Mucosa of descending colon (tissue), 3 donors: ENCODE data around the gene ERV3-1. TPM values are rescaled to one million over a fixed set of nuclear protein-coding genes. Genes with fewer than 3 reads are reported as not detected.
"Not testable (repeated sequence)": the region's sequence is repeated elsewhere in the genome, so short reads cannot be mapped to it uniquely, and the experiment has no call there.

Experiments used
- ATAC-seq: fragments of 200-7000 bp; cut with Tn5 transposase; one replicate; pipeline ENCODE4 v1.9.1; 2020; ENCODE audit warnings: mild to moderate bottlenecking, moderate library complexity
- DNase-seq, 3 donors: peaks; one replicate each; pipeline ENCODE4 v3.0.0-alpha.2; 2020
- H3K36me3 ChIP-seq: fragments of 200-600 bp; one replicate; pipeline ENCODE4 v1.8.0; 2021; ENCODE audit warnings: low read depth, mild to moderate bottlenecking
- H3K4me1 ChIP-seq: fragments of 200-600 bp; one replicate; pipeline ENCODE4 v1.8.0; 2021; ENCODE audit warnings: low read depth, mild to moderate bottlenecking
- H3K4me3 ChIP-seq: fragments of 200-600 bp; one replicate; pipeline ENCODE4 v1.8.0; 2021; ENCODE audit warnings: mild to moderate bottlenecking
- H3K9me3 ChIP-seq: fragments of 200-600 bp; one replicate; pipeline ENCODE4 v1.8.0; 2021; ENCODE audit warnings: mild to moderate bottlenecking
- CTCF ChIP-seq: fragments of 200-600 bp; IDR thresholded peaks from one replicate; pipeline ENCODE4 v1.8.0; 2022; ENCODE audit warnings: antibody characterized with exemption, mild to moderate bottlenecking
- intact Hi-C, 2 donors: fragments of 100-400 bp; cut with DNase I in 1 of 2; cut with micrococcal nuclease in 1 of 2; formaldehyde crosslinking; loops; one replicate each; pipeline versions ENCODE4 v1.11.0 to v1.11.1; 2022; cut with DNase I, micrococcal nuclease
- total RNA-seq, 3 donors: library from RNA; stranded (reverse); fragmentation: NEBNext Ultra II Directional in 2 of 3; extraction: Animal tissue kit (Norgen Biotek cat#: 25700) in 2 of 3; gene quantifications; one replicate each; pipeline versions ENCODE4 v1.2.1 to v1.2.4, GENCODE V29; 2021 to 2023
- donor health status: DM: no; HTN: no; CAD: no; lungs with moderate emphysema.
- donor health status: DM: no; HTN: no; CAD: no.
- donor health status: DM: no; HTN: yes; CAD: no.

Gene ERV3-1
- total RNA-seq, 3 donors from 2014 or later: 6.8 to 13.5 (median 9.0) TPM

GRCh38 chr7:65037740-65038688 lies 31.5 kb upstream of the ERV3-1 start:
- ATAC-seq: peak; percentile 96
- DNase-seq: peak; percentile 91 to 96 (median 96)
- Histone ChIP-seq H3K4me1 (peaks cover 8% of the 10 kb centered on the region), H3K4me3 (peak overlapping the region; percentile 70), H3K9me3 (no peaks in the 10 kb centered on the region), H3K36me3 (no peaks in the 10 kb centered on the region)
- intact Hi-C loops: no loop called here
- no peak for TF ChIP-seq CTCF

- DNase-seq, H3K36me3 ChIP-seq, intact Hi-C loops, ATAC-seq, H3K4me1 ChIP-seq, H3K9me3 ChIP-seq, H3K4me3 ChIP-seq: not testable (repeated sequence)
Measured at GRCh38 chr7:65036526-65036925, 30.0 kb upstream of the ERV3-1 start.

GRCh38 chr7:65035469-65035868 lies 29.0 kb upstream of the ERV3-1 start:
- intact Hi-C loops, H3K4me3 ChIP-seq, H3K36me3 ChIP-seq, ATAC-seq, H3K4me1 ChIP-seq, DNase-seq, H3K9me3 ChIP-seq: not testable (repeated sequence)

- intact Hi-C loops: not testable (repeated sequence)
Measured at GRCh38 chr7:65034120-65034782, 27.8 kb upstream of the ERV3-1 start.

GRCh38 chr7:65033391-65033790 lies 26.9 kb upstream of the ERV3-1 start:
- DNase-seq, ATAC-seq, H3K4me3 ChIP-seq, H3K4me1 ChIP-seq, intact Hi-C loops, H3K9me3 ChIP-seq, H3K36me3 ChIP-seq: not testable (repeated sequence)

More at GRCh38 chr7:65034120-65034782, 27.8 kb upstream of the ERV3-1 start:
- not testable (repeated sequence) for H3K4me3 ChIP-seq, H3K9me3 ChIP-seq, H3K4me1 ChIP-seq, H3K36me3 ChIP-seq, DNase-seq, ATAC-seq

- H3K4me1 ChIP-seq, H3K9me3 ChIP-seq, DNase-seq, H3K4me3 ChIP-seq, intact Hi-C loops, ATAC-seq, H3K36me3 ChIP-seq: not testable (repeated sequence)
Measured at GRCh38 chr7:65025023-65025422, 18.5 kb upstream of the ERV3-1 start.

- H3K4me3 ChIP-seq, H3K4me1 ChIP-seq, H3K9me3 ChIP-seq, ATAC-seq, intact Hi-C loops, H3K36me3 ChIP-seq, DNase-seq: not testable (repeated sequence)
Measured at GRCh38 chr7:65020978-65021377, 14.5 kb upstream of the ERV3-1 start.

GRCh38 chr7:65009881-65010280 lies 3.4 kb upstream of the ERV3-1 start:
- DNase-seq, H3K36me3 ChIP-seq, ATAC-seq, H3K4me3 ChIP-seq, H3K9me3 ChIP-seq, intact Hi-C loops: not testable (repeated sequence)
- H3K4me1 ChIP-seq: peaks cover 11% of the 10 kb centered on the region

- DNase-seq, intact Hi-C loops, ATAC-seq, H3K4me3 ChIP-seq, H3K9me3 ChIP-seq, H3K36me3 ChIP-seq: not testable (repeated sequence)
- H3K4me1 ChIP-seq: peaks cover 13% of the 10 kb centered on the region
Measured at GRCh38 chr7:65009394-65009793, 2.9 kb upstream of the ERV3-1 start.

- peaks cover 13% of the 10 kb centered on the region for H3K4me1 ChIP-seq
- ATAC-seq, DNase-seq, H3K9me3 ChIP-seq, intact Hi-C loops, H3K4me3 ChIP-seq, H3K36me3 ChIP-seq: not testable (repeated sequence)
Measured at GRCh38 chr7:65007036-65007435, 549 bp upstream of the ERV3-1 start.
